K562 (cell line): ENCODE measurements around the gene C1QTNF12.

ENCODE experiments used
- PATZ1 ChIP-seq: fragments of 250-450 bp; sonication (Bioruptor Pico); IDR thresholded peaks from 2 replicates; pipeline ENCODE4 v1.5.0; 2020; ENCODE audit warnings: mild to moderate bottlenecking, borderline replicate concordance
- ZNF398 ChIP-seq: fragments of 250-450 bp; sonication (Bioruptor Pico); IDR thresholded peaks from 2 replicates; pipeline ENCODE4 v1.8.0; 2021; ENCODE audit warnings: moderate library complexity, mild to moderate bottlenecking, inconsistent platforms

- TF ChIP-seq ZNF398 (CRISPR knock-in tag): no peak
- no peak for TF ChIP-seq PATZ1
Observed at GRCh38 chr1:1199961-1200875, 46.3 kb downstream of the C1QTNF12 start.
